H1 (cell line): ENCODE data around the gene RAVER2. TPM values are rescaled to one million over a fixed set of nuclear protein-coding genes. Genes with fewer than 3 reads are reported as not detected.

Experiments used
- BRCA1 ChIP-seq: IDR thresholded peaks from 2 replicates; pipeline ENCODE4 v1.6.1; 2012; ENCODE audit warnings: low read depth, low read length, improper control_type of control experiment
- CEBPB ChIP-seq: IDR thresholded peaks from 2 replicates; pipeline ENCODE4 v1.6.1; 2012; ENCODE audit warnings: low read depth, low read length
- CREB1 ChIP-seq: IDR thresholded peaks from 2 replicates; pipeline ENCODE4 v1.6.1; 2012; ENCODE audit warnings: inconsistent platforms
- CTCF ChIP-seq, 3 experiments: IDR thresholded peaks; 1 replicate in 2 of 3; 2 replicates in 1 of 3; pipeline versions ENCODE4 v1.5.1 to v1.6.1; 2011; ENCODE audit warnings: low read length in 3 of 3, mild to moderate bottlenecking in 3 of 3, inconsistent platforms in 2 of 3, low read depth in 1 of 3, moderate library complexity in 1 of 3; ENCODE audit not compliant: insufficient read depth in 1 of 3; ENCODE audit errors: control extremely low read depth in 1 of 3
- EP300 ChIP-seq, 2 experiments: IDR thresholded peaks; 1 replicate in 1 of 2; 2 replicates in 1 of 2; pipeline ENCODE4 v1.6.1; 2011 to 2012; ENCODE audit warnings: low read depth in 2 of 2, low read length in 2 of 2, mild to moderate bottlenecking in 2 of 2, borderline replicate concordance in 1 of 2, inconsistent platforms in 1 of 2, moderate library complexity in 1 of 2
- EZH2 ChIP-seq: fragments of 200-600 bp; sonication (generic); IDR thresholded peaks from 2 replicates; pipeline ENCODE4 v1.7.1; 2012; ENCODE audit warnings: low read depth, mild to moderate bottlenecking, moderate library complexity, low read length, inconsistent platforms; ENCODE audit not compliant: severe bottlenecking
- HDAC2 ChIP-seq, 2 experiments: fragments of 300-600 bp in 1 of 2; sonication (generic) in 1 of 2; IDR thresholded peaks; 2 replicates each; pipeline ENCODE4 v1.6.1; 2011 to 2012; ENCODE audit warnings: low read depth in 2 of 2, low read length in 2 of 2, mild to moderate bottlenecking in 2 of 2, moderate library complexity in 2 of 2, borderline replicate concordance in 1 of 2, inconsistent platforms in 1 of 2
- KDM1A ChIP-seq: fragments of 200-600, 300-600 bp; sonication (generic); IDR thresholded peaks from 2 replicates; pipeline ENCODE4 v1.7.1; 2016; ENCODE audit warnings: mild to moderate bottlenecking, low read length, borderline replicate concordance
- KDM4A ChIP-seq: IDR thresholded peaks from one replicate; pipeline ENCODE4 v1.7.1; 2012; ENCODE audit warnings: low read depth, mild to moderate bottlenecking, moderate library complexity, low read length, inconsistent platforms; ENCODE audit not compliant: severe bottlenecking
- MAX ChIP-seq: IDR thresholded peaks from 2 replicates; pipeline ENCODE4 v1.6.1; 2012; ENCODE audit warnings: inconsistent platforms
- NANOG ChIP-seq: IDR thresholded peaks from 2 replicates; pipeline ENCODE4 v1.6.1; 2011; ENCODE audit warnings: low read length, low read depth, mild to moderate bottlenecking, inconsistent platforms; ENCODE audit not compliant: insufficient read depth, poor library complexity, severe bottlenecking
- NRF1 ChIP-seq: IDR thresholded peaks from 2 replicates; pipeline ENCODE4 v1.6.1; 2011; ENCODE audit warnings: mild to moderate bottlenecking, low read depth, low read length, improper control_type of control experiment
- POU5F1 ChIP-seq: IDR thresholded peaks from 2 replicates; pipeline ENCODE4 v1.6.1; 2011; ENCODE audit warnings: low read depth, mild to moderate bottlenecking, low read length, moderate library complexity
- RBBP5 ChIP-seq: IDR thresholded peaks from 2 replicates; pipeline ENCODE4 v1.7.1; 2012; ENCODE audit warnings: low read depth, mild to moderate bottlenecking, inconsistent platforms, low read length, moderate library complexity, borderline replicate concordance
- RFX5 ChIP-seq: IDR thresholded peaks from 2 replicates; pipeline ENCODE4 v1.6.1; 2011; ENCODE audit warnings: low read depth, low read length, improper control_type of control experiment, borderline replicate concordance
- SIN3A ChIP-seq, 2 experiments: IDR thresholded peaks in 1 of 2; conservative IDR thresholded peaks in 1 of 2; 2 replicates each; pipeline ENCODE4 v1.6.1; 2011 to 2012; ENCODE audit warnings: low read length in 2 of 2, improper control_type of control experiment in 1 of 2, low read depth in 1 of 2, mild to moderate bottlenecking in 1 of 2
- SIX5 ChIP-seq: IDR thresholded peaks from 2 replicates; pipeline ENCODE4 v1.6.1; 2011; ENCODE audit warnings: mild to moderate bottlenecking, low read depth, low read length
- SP2 ChIP-seq: IDR thresholded peaks from 2 replicates; pipeline ENCODE4 v1.6.1; 2012; ENCODE audit warnings: mild to moderate bottlenecking, low read length, inconsistent platforms
- TAF7 ChIP-seq: optimal IDR thresholded peaks from 2 replicates; pipeline ENCODE3; 2011; ENCODE audit warnings: low read depth, mild to moderate bottlenecking, inconsistent platforms, low read length, moderate library complexity, borderline replicate concordance
- TBP ChIP-seq: IDR thresholded peaks from 2 replicates; pipeline ENCODE4 v1.6.1; 2011; ENCODE audit warnings: low read depth, low read length, improper control_type of control experiment
- polyA plus RNA-seq, 7 experiments: library from polyadenylated mRNA; depleted of rRNA in 3 of 7; stranded (reverse) in 5 of 7; unstranded in 2 of 7; fragments of >200 nt in 5 of 7; fragments of 200-250 nt in 2 of 7; gene quantifications; 1 replicate in 5 of 7; 2 replicates in 1 of 7; 4 replicates in 1 of 7; pipeline versions ENCODE4 v1.2.1 to v1.2.3, GENCODE V29; 2011 to 2013; ENCODE audit warnings: missing spikeins in 2 of 7, mixed read lengths in 2 of 7
- total RNA-seq: library from RNA; stranded (reverse); fragmentation: NEBNext Ultra II Directional; extraction: Animal tissue kit (Norgen Biotek cat#: 25700); gene quantifications from 2 replicates; pipeline ENCODE4 v1.2.1, GENCODE V29; 2021

RAVER2 gene
- total and polyA plus RNA-seq, 2 of the 8 experiments (the other 6 are each of a cell fraction or from before 2014, with no cell fraction given): 10.5 to 19.5 TPM

- no peak for TF ChIP-seq KDM1A
- no peak for TF ChIP-seq HDAC2 (IDR thresholded peaks at IDR 0.05; ENCODE audit: borderline replicate concordance in 1 of 2, low read depth in 2 of 2, low read length in 2 of 2)
- TF ChIP-seq CREB1: no peak
- no peak for TF ChIP-seq RFX5
- TF ChIP-seq EP300 (IDR thresholded peaks at IDR 0.05; ENCODE audit: borderline replicate concordance in 1 of 2, low read depth in 2 of 2, low read length in 2 of 2): no peak
- no peak for TF ChIP-seq CEBPB
- no peak for TF ChIP-seq RBBP5
- TF ChIP-seq POU5F1: no peak
- peak; percentile 74 to 89 (median 76) for TF ChIP-seq CTCF (IDR thresholded peaks at IDR 0.05; ENCODE audit: control extremely low read depth in 1 of 3, insufficient read depth in 1 of 3, low read depth in 1 of 3, low read length in 3 of 3)
- no peak for TF ChIP-seq NANOG
- peak in 1 of 2 experiments; percentile 56; a peak in 1 of 4 replicates for TF ChIP-seq SIN3A (conservative IDR thresholded peaks at IDR 0.05 in 1 of 2, IDR thresholded peaks at IDR 0.05 in 1 of 2; ENCODE audit: low read depth in 1 of 2, low read length in 2 of 2)
- TF ChIP-seq SP2: no peak
- no peak for TF ChIP-seq KDM4A
- no peak for TF ChIP-seq BRCA1
- no peak for TF ChIP-seq SIX5
- no peak for TF ChIP-seq TBP
- TF ChIP-seq NRF1: no peak
- no peak for TF ChIP-seq EZH2
- TF ChIP-seq MAX: 0 out of 2 replicates have a peak, but pooled peaks have one; percentile 18
- no peak for TF ChIP-seq TAF7
Observed at GRCh38 chr1:64861611-64862010, 116.7 kb downstream of the RAVER2 start (continued).
